Upper lobe of right lung (tissue), 1 donor: ENCODE results near the gene CPEB2. TPM values are rescaled to one million over a fixed set of nuclear protein-coding genes. Genes with fewer than 3 reads are reported as not detected.

Experiments used
- ATAC-seq: fragments of 200-7000 bp; cut with Tn5 transposase; one replicate; pipeline ENCODE4 v1.9.1; 2020; ENCODE audit warnings: mild to moderate bottlenecking, moderate library complexity
- DNase-seq: peaks from one replicate; pipeline ENCODE4 v3.0.0-alpha.2; 2020
- H3K27ac ChIP-seq: fragments of 200-600 bp; one replicate; pipeline ENCODE4 v1.8.0; 2022
- H3K27me3 ChIP-seq: fragments of 200-600 bp; one replicate; pipeline ENCODE4 v1.8.0; 2022; ENCODE audit warnings: mild to moderate bottlenecking
- H3K36me3 ChIP-seq: fragments of 200-600 bp; one replicate; pipeline ENCODE4 v1.8.0; 2022
- H3K4me1 ChIP-seq: fragments of 200-600 bp; one replicate; pipeline ENCODE4 v1.8.0; 2022
- H3K4me3 ChIP-seq: fragments of 200-600 bp; one replicate; pipeline ENCODE4 v1.8.0; 2022; ENCODE audit warnings: mild to moderate bottlenecking
- H3K9me3 ChIP-seq: fragments of 200-600 bp; one replicate; pipeline ENCODE4 v1.8.0; 2022
- intact Hi-C: fragments of 100-400 bp; cut with DNase I; formaldehyde crosslinking; loops from one replicate; pipeline ENCODE4 v1.11.0; 2022
- total RNA-seq: library from RNA; stranded (reverse); fragmentation: NEBNext Ultra II Directional; extraction: Animal tissue kit (Norgen Biotek cat#: 25700); gene quantifications from one replicate; pipeline ENCODE4 v1.2.1, GENCODE V29; 2021
- TF ChIP-seq, protein P1 (sequence below): fragments of 200-600 bp; IDR thresholded peaks from one replicate; pipeline ENCODE4 v1.8.0; 2022; ENCODE audit warnings: antibody characterized with exemption
- donor health status: DM: no; HTN: yes; CAD: no; lungs with severe emphysema.

Gene CPEB2
- total RNA-seq, 1 donor from 2014 or later: 25.6 TPM

DNA sequence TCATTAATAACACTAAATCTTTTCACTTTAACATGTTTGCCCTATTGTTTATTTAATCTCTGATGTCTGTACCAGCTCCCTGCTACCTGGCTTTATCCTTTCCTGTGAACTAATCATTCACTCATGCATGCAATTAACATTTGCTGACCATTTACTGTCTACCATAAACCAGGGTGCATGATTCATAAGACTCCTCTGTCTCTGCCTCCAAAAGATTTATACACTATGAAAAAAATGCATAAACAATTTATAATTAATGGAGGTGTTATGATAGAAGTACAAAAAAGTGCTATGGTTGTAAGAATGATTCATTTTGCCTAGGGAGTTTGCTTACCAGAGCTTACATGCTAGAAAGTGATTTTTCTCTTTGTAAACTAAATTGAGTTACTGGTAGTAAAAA lies 24.5 kb upstream of the CPEB2 start:
- intact Hi-C loops: no loop called here
- ATAC-seq (no peak), DNase-seq (no peak)
- H3K27me3 ChIP-seq: no peaks in the 10 kb centered on the region
- H3K4me1 ChIP-seq: no peaks in the 10 kb centered on the region
- no peaks in the 10 kb centered on the region for H3K36me3 ChIP-seq
- TF ChIP-seq, protein P1, sequence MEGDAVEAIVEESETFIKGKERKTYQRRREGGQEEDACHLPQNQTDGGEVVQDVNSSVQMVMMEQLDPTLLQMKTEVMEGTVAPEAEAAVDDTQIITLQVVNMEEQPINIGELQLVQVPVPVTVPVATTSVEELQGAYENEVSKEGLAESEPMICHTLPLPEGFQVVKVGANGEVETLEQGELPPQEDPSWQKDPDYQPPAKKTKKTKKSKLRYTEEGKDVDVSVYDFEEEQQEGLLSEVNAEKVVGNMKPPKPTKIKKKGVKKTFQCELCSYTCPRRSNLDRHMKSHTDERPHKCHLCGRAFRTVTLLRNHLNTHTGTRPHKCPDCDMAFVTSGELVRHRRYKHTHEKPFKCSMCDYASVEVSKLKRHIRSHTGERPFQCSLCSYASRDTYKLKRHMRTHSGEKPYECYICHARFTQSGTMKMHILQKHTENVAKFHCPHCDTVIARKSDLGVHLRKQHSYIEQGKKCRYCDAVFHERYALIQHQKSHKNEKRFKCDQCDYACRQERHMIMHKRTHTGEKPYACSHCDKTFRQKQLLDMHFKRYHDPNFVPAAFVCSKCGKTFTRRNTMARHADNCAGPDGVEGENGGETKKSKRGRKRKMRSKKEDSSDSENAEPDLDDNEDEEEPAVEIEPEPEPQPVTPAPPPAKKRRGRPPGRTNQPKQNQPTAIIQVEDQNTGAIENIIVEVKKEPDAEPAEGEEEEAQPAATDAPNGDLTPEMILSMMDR: no peak
- no peaks in the 10 kb centered on the region for H3K9me3 ChIP-seq
- no peak overlapping the region for H3K27ac ChIP-seq
- H3K4me3 ChIP-seq: no peak overlapping the region

DNA sequence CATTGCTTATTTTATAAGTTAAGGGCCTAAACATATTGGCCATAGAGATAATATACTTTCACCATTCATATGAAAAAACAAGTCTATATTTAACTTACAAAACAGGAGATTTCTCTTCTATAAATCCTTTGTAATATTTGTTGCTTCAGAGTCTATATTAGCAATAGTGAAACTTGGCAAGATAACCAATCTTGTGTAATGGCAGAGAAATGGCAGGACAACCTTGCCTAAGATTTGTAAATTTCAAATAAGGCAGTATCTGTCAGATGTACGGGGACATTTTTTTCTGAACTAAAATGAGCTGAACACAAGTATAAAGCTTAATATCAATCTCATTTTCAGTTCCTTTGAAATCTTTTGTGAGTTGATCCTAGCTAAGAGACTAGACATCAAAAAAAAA lies 17.8 kb upstream of the CPEB2 start:
- Histone ChIP-seq H3K36me3 (no peaks in the 10 kb centered on the region), H3K9me3 (no peaks in the 10 kb centered on the region), H3K27ac (no peak overlapping the region), H3K4me1 (no peaks in the 10 kb centered on the region), H3K4me3 (no peak overlapping the region), H3K27me3 (no peaks in the 10 kb centered on the region)
- no peak for DNase-seq
- TF ChIP-seq, protein P1: no peak
- intact Hi-C loops: no loop called here
- ATAC-seq: no peak

DNA sequence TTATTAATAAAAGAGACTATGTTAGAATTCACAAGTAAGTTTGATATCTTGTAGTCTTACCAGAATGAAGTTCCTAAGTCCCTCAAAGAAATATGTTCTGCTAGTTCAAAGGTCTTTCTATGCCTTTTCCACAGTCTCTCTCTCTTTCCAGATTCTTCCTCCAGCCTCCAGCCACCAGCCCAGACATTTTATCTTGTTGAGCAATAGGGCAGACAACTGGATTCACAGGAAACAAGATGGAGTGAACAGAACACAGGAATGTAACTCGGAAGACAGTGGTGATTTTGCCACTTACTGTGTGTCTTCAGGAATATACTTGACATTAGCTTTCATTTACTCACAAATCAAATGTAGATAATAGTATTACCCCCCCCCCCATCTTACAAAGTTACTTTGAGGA lies 17.1 kb upstream of the CPEB2 start:
- H3K27ac ChIP-seq: no peak overlapping the region
- no peaks in the 10 kb centered on the region for H3K9me3 ChIP-seq
- no peak for ATAC-seq
- no peak overlapping the region for H3K4me3 ChIP-seq
- no peak for DNase-seq
- H3K27me3 ChIP-seq: no peaks in the 10 kb centered on the region
- no peaks in the 10 kb centered on the region for H3K36me3 ChIP-seq
- intact Hi-C loops: no loop called here
- TF ChIP-seq, protein P1: no peak
- H3K4me1 ChIP-seq: no peaks in the 10 kb centered on the region

DNA sequence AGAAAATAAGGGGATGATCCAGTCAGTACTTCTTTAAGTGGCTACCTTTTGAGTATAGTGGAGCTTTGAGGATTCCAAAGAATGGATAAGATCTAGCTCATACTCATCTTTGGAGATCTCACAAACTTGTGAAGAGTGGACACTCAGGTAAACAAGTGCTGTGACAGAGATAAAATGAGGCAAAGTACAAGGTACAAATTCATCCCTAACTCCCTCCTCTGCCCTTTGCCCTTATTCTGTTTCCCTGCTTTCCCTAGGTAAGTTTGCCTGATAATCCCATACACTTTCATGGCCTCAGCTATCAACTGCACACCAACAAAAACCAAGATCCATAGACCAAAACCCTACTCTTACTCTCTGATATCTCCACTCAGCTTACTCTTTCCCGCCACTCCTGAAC lies 16.4 kb upstream of the CPEB2 start:
- ATAC-seq: no peak
- no peak for DNase-seq
- H3K4me3 ChIP-seq: no peak overlapping the region
- no peak overlapping the region for H3K27ac ChIP-seq
- H3K27me3 ChIP-seq: no peaks in the 10 kb centered on the region
- intact Hi-C loops: no loop called here
- H3K4me1 ChIP-seq: no peaks in the 10 kb centered on the region
- no peaks in the 10 kb centered on the region for H3K36me3 ChIP-seq
- no peaks in the 10 kb centered on the region for H3K9me3 ChIP-seq
- TF ChIP-seq, protein P1: no peak

DNA sequence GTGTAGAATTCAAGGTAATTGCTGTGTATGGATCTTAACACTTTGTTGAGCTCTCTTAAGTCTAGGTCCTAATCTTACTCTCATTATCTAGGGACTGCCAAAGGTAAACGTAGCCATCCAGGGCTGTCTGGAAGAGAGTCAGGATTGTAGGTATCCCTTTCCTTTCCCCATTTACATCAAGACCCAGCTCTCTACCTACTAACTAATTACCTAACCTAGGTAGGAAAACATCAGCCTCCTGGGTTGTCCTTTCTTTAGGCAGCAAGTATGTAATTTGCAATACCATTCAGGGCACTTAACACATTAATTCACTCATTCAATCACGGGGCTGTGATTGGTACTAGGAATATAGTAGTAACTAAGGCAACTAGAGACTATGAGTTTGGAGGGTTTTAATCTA lies 15.2 kb upstream of the CPEB2 start:
- H3K4me1 ChIP-seq: no peaks in the 10 kb centered on the region
- DNase-seq (no peak), ATAC-seq (no peak)
- no peak overlapping the region for H3K4me3 ChIP-seq
- H3K27ac ChIP-seq: no peak overlapping the region
- no peaks in the 10 kb centered on the region for H3K36me3 ChIP-seq
- TF ChIP-seq, protein P1: no peak
- intact Hi-C loops: no loop called here
- no peaks in the 10 kb centered on the region for H3K27me3 ChIP-seq
- H3K9me3 ChIP-seq: no peaks in the 10 kb centered on the region

DNA sequence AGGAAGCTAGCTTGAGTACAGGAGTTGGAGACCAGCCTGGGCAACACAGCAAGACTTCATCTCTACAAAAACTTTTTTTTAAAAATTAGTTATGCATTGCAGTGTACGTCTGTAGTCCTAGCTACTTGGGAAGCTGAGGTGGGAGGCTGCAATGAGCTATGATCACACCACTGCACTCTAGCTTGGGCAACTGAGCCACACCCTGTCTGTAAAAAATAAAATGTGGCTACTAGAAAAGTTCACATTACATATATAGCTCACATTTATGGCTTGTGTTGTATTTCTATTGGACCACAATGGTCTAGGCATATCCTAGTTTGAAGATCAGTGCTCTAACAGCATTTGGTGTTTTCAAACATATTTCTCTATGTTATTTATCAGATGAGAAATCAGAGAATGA lies 11.8 kb upstream of the CPEB2 start:
- no peak overlapping the region for H3K27ac ChIP-seq
- intact Hi-C loops: no loop called here
- DNase-seq (no peak), ATAC-seq (no peak)
- TF ChIP-seq, protein P1: no peak
- no peaks in the 10 kb centered on the region for H3K27me3 ChIP-seq
- no peaks in the 10 kb centered on the region for H3K9me3 ChIP-seq
- H3K4me1 ChIP-seq: no peaks in the 10 kb centered on the region
- H3K4me3 ChIP-seq: no peak overlapping the region
- H3K36me3 ChIP-seq: no peaks in the 10 kb centered on the region
